HepG2 (cell line): ENCODE data around the gene SFI1. TPM values are rescaled to one million over a fixed set of nuclear protein-coding genes. Genes with fewer than 3 reads are reported as not detected.

Source experiments
- AHDC1 ChIP-seq: sonication (generic); formaldehyde crosslinking; IDR thresholded peaks from 2 replicates; pipeline ENCODE4 v1.5.1; 2020; ENCODE audit warnings: mild to moderate bottlenecking, missing genetic modification reagents, borderline replicate concordance
- GLI4 ChIP-seq: sonication (generic); formaldehyde crosslinking; IDR thresholded peaks from 2 replicates; pipeline ENCODE4 v1.5.1; 2020; ENCODE audit warnings: missing genetic modification reagents, mild to moderate bottlenecking, moderate library complexity, borderline replicate concordance
- HMGXB4 ChIP-seq, 2 experiments: sonication (generic) in 1 of 2; formaldehyde crosslinking in 1 of 2; IDR thresholded peaks; 2 replicates each; pipeline versions ENCODE4 v1.4.0 to v1.6.1; 2018 to 2020; ENCODE audit warnings: missing genetic modification reagents in 2 of 2, borderline replicate concordance in 1 of 2, low read depth in 1 of 2, mild to moderate bottlenecking in 1 of 2, missing biosample characterization in 1 of 2
- NFYC ChIP-seq: IDR thresholded peaks from 2 replicates; pipeline ENCODE4 v1.6.1; 2016; ENCODE audit warnings: missing genetic modification reagents, missing compliant biosample characterization
- PHF20 ChIP-seq: sonication (generic); formaldehyde crosslinking; IDR thresholded peaks from 2 replicates; pipeline ENCODE4 v1.5.0; 2020; ENCODE audit warnings: mild to moderate bottlenecking, missing genetic modification reagents
- RCOR2 ChIP-seq: IDR thresholded peaks from 2 replicates; pipeline ENCODE4 v1.6.1; 2016; ENCODE audit warnings: missing biosample characterization, missing genetic modification reagents
- ZNF407 ChIP-seq: sonication (generic); formaldehyde crosslinking; IDR thresholded peaks from one replicate; pipeline ENCODE4 v1.5.1; 2020; ENCODE audit warnings: mild to moderate bottlenecking, missing genetic modification reagents; ENCODE audit errors: not compliant biosample characterization
- ZNF460 ChIP-seq: sonication (generic); formaldehyde crosslinking; IDR thresholded peaks from 2 replicates; pipeline ENCODE4 v1.5.1; 2020; ENCODE audit warnings: missing genetic modification reagents, mild to moderate bottlenecking, borderline replicate concordance
- ZNF639 ChIP-seq: conservative IDR thresholded peaks from 2 replicates; pipeline ENCODE4 v1.6.1; 2018; ENCODE audit warnings: missing genetic modification reagents
- polyA plus RNA-seq, 8 experiments: library from polyadenylated mRNA; depleted of rRNA in 3 of 8; stranded (reverse) in 7 of 8; unstranded in 1 of 8; fragments of >200 nt; fragmentation: Illumina TruSeq in 4 of 8; extraction: Trizol in 4 of 8; gene quantifications; 2 replicates each; pipeline versions ENCODE4 v1.2.1 to v1.2.3, GENCODE V29; 2011 to 2016; ENCODE audit warnings: low read depth in 4 of 8, missing spikeins in 1 of 8, mixed read lengths in 1 of 8; ENCODE audit not compliant: insufficient read depth in 1 of 8
- total RNA-seq, 5 experiments: library from RNA; depleted of rRNA; stranded (reverse); fragments of >200 nt; fragmentation: Illumina TruSeq; extraction: Trizol; gene quantifications; 2 replicates each; pipeline ENCODE4 v1.2.3, GENCODE V29; 2016; ENCODE audit warnings: low read depth in 1 of 5

The SFI1 gene
- total and polyA plus RNA-seq, 2 of the 13 experiments (the other 11 are each of a cell fraction or from before 2014, with no cell fraction given), result 20.5 to 40.1 TPM

- TF ChIP-seq AHDC1 (CRISPR knock-in tag) (no peak), ZNF639 (CRISPR knock-in tag) (no peak), ZNF407 (CRISPR knock-in tag) (no peak), HMGXB4 (CRISPR knock-in tag; IDR thresholded peaks at IDR 0.05; ENCODE audit: borderline replicate concordance in 1 of 2, low read depth in 1 of 2) (no peak), PHF20 (CRISPR knock-in tag) (peak; percentile 42; the same call in 1 of the 2 replicates), ZNF460 (no peak), NFYC (CRISPR knock-in tag) (peak; percentile 54), GLI4 (CRISPR knock-in tag) (no peak), RCOR2 (CRISPR knock-in tag) (no peak)
These were observed 134.3 kb downstream of the SFI1 start (continued) for GRCh38 chr22:31630331-31631329.
